GM04503 (cell line): ENCODE data around the gene CHRM4.

Source experiments
- DNase-seq: peaks from one replicate; pipeline ENCODE4 v3.0.0-alpha.2; 2012; ENCODE audit warnings: low read depth

Gene CHRM4

GRCh38 chr11:46402957-46403902 is 11.7 kb upstream of the CHRM4 start:
- no peak for DNase-seq

- DNase-seq = no peak
Measured at GRCh38 chr11:46397526-46397925, 6.0 kb upstream of the CHRM4 start.

GRCh38 chr11:46393759-46394158 is 2.2 kb upstream of the CHRM4 start:
- DNase-seq = no peak

- DNase-seq = no peak
Measured at GRCh38 chr11:46393231-46393616, 1.6 kb upstream of the CHRM4 start.

- DNase-seq = no peak
Measured at GRCh38 chr11:46392421-46393230, 1.1 kb upstream of the CHRM4 start.

- DNase-seq = no peak
Measured at GRCh38 chr11:46391186-46391577, 394 bp downstream of the CHRM4 start.

- DNase-seq = no peak
Measured at GRCh38 chr11:46390331-46391171, 1.0 kb downstream of the CHRM4 start.

GRCh38 chr11:46389450-46390330 is 1.9 kb downstream of the CHRM4 start:
- no peak for DNase-seq

GRCh38 chr11:46388619-46389449 is 2.7 kb downstream of the CHRM4 start:
- no peak for DNase-seq

GRCh38 chr11:46387919-46388618 is 3.5 kb downstream of the CHRM4 start:
- no peak for DNase-seq

- DNase-seq = no peak
Measured at GRCh38 chr11:46387456-46387855, 4.1 kb downstream of the CHRM4 start.

- DNase-seq = no peak
Measured at GRCh38 chr11:46386674-46387073, 4.9 kb downstream of the CHRM4 start.

GRCh38 chr11:46386005-46386578 is 5.5 kb downstream of the CHRM4 start:
- DNase-seq = no peak

- no peak for DNase-seq
Measured at GRCh38 chr11:46385169-46386004, 6.2 kb downstream of the CHRM4 start.

- DNase-seq = no peak
Measured at GRCh38 chr11:46383974-46384701, 7.4 kb downstream of the CHRM4 start.

- no peak for DNase-seq
Measured at GRCh38 chr11:46383404-46383758, 8.2 kb downstream of the CHRM4 start.

GRCh38 chr11:46382646-46383403 is 8.8 kb downstream of the CHRM4 start:
- DNase-seq = no peak
